HepG2 (cell line): Measurements from ENCODE around the gene SLC12A5. TPM values are rescaled to one million over a fixed set of nuclear protein-coding genes. Genes with fewer than 3 reads are reported as not detected.

Experiments
- CREM ChIP-seq, 2 experiments: sonication (generic) in 1 of 2; formaldehyde crosslinking in 1 of 2; IDR thresholded peaks; 2 replicates each; pipeline versions ENCODE4 v1.4.0 to v1.6.1; 2016 to 2020; ENCODE audit warnings: antibody characterized with exemption in 1 of 2, mild to moderate bottlenecking in 1 of 2, missing genetic modification reagents in 1 of 2
- HNF1A ChIP-seq, 2 experiments: sonication (generic) in 1 of 2; formaldehyde crosslinking in 1 of 2; IDR thresholded peaks; 2 replicates each; pipeline versions ENCODE4 v1.4.0 to v1.6.1; 2016 to 2020; ENCODE audit warnings: borderline replicate concordance in 1 of 2, low read depth in 1 of 2, mild to moderate bottlenecking in 1 of 2, missing genetic modification reagents in 1 of 2
- RERE ChIP-seq: IDR thresholded peaks from 2 replicates; pipeline ENCODE4 v1.6.1; 2016; ENCODE audit warnings: low read depth, missing genetic modification reagents, missing compliant biosample characterization
- TMF1 ChIP-seq: sonication (generic); formaldehyde crosslinking; IDR thresholded peaks from 2 replicates; pipeline ENCODE4 v1.8.1; 2022; ENCODE audit warnings: low read depth, missing genetic modification reagents
- ZNF276 ChIP-seq: sonication (generic); formaldehyde crosslinking; IDR thresholded peaks from 2 replicates; pipeline ENCODE4 v1.4.0; 2020; ENCODE audit warnings: mild to moderate bottlenecking, low read depth, missing genetic modification reagents
- polyA plus RNA-seq, 8 experiments: library from polyadenylated mRNA; depleted of rRNA in 3 of 8; stranded (reverse) in 7 of 8; unstranded in 1 of 8; fragments of >200 nt; fragmentation: Illumina TruSeq in 4 of 8; extraction: Trizol in 4 of 8; gene quantifications; 2 replicates each; pipeline versions ENCODE4 v1.2.1 to v1.2.3, GENCODE V29; 2011 to 2016; ENCODE audit warnings: low read depth in 4 of 8, missing spikeins in 1 of 8, mixed read lengths in 1 of 8; ENCODE audit not compliant: insufficient read depth in 1 of 8
- total RNA-seq, 5 experiments: library from RNA; depleted of rRNA; stranded (reverse); fragments of >200 nt; fragmentation: Illumina TruSeq; extraction: Trizol; gene quantifications; 2 replicates each; pipeline ENCODE4 v1.2.3, GENCODE V29; 2016; ENCODE audit warnings: low read depth in 1 of 5

Gene SLC12A5
- total and polyA plus RNA-seq, 2 of the 13 experiments (the other 11 are each of a cell fraction or from before 2014, with no cell fraction given): 4.3 to 5.4 TPM

- peak; percentile 19 for TF ChIP-seq CREM (IDR thresholded peaks at IDR 0.05)
- TF ChIP-seq CREM (CRISPR knock-in tag; IDR thresholded peaks at IDR 0.05): no peak
- no peak for TF ChIP-seq RERE (CRISPR knock-in tag)
- peak; percentile 63 for TF ChIP-seq ZNF276 (CRISPR knock-in tag)
- no peak for TF ChIP-seq HNF1A (IDR thresholded peaks at IDR 0.05; ENCODE audit: low read depth)
- peak; percentile 22; the same call in 1 of the 2 replicates for TF ChIP-seq HNF1A (CRISPR knock-in tag; IDR thresholded peaks at IDR 0.05; ENCODE audit: borderline replicate concordance)
- TF ChIP-seq TMF1 (CRISPR knock-in tag): no peak
- TF ChIP-seq, all 625 proteins: peak for 147
Observed at GRCh38 chr20:46021361-46022359, 7.4 kb upstream of the SLC12A5 start (continued).
